Cardiac fibroblast (primary cell): ENCODE results near the gene DSE.

Experiments
- DNase-seq, 2 donors: peaks; one replicate each; pipeline versions ENCODE4 v3.0.0 to v3.0.0-alpha.2; 2010; ENCODE audit warnings: low read depth in 2 of 2
- H3K4me3 ChIP-seq, 2 donors: replicated peaks in 1 of 2; 1 replicate in 1 of 2; 2 replicates in 1 of 2; pipeline ENCODE4 v1.5.1; 2011; ENCODE audit warnings: low read depth in 2 of 2, low read length in 2 of 2, mild to moderate bottlenecking in 2 of 2, moderate library complexity in 1 of 2
- TF ChIP-seq, protein P1 (sequence below): IDR thresholded peaks from one replicate; pipeline ENCODE4 v1.5.1; 2011; ENCODE audit warnings: low read depth, mild to moderate bottlenecking, low read length, inconsistent platforms

Gene DSE

DNA sequence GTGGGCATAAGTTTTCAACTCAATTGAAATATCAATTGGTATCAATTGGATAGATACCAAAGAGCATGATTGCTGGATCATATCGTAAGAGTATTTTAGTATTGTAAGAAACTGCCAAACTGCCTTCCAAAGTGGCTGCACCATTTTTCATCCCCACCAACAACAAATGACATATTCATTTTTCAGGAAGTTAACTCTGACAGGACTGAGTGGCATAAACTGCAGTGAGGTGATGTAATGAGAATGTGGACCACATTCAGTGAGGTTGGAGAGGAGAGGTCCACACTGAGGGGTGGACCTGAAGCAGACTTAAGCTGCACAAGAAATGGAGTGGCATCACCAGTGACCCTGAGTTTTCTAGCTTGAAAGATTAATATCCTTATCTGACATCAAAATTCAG lies 78.8 kb downstream of the DSE start:
- no peak overlapping the region for H3K4me3 ChIP-seq
- no peak for DNase-seq
- TF ChIP-seq, protein P1, sequence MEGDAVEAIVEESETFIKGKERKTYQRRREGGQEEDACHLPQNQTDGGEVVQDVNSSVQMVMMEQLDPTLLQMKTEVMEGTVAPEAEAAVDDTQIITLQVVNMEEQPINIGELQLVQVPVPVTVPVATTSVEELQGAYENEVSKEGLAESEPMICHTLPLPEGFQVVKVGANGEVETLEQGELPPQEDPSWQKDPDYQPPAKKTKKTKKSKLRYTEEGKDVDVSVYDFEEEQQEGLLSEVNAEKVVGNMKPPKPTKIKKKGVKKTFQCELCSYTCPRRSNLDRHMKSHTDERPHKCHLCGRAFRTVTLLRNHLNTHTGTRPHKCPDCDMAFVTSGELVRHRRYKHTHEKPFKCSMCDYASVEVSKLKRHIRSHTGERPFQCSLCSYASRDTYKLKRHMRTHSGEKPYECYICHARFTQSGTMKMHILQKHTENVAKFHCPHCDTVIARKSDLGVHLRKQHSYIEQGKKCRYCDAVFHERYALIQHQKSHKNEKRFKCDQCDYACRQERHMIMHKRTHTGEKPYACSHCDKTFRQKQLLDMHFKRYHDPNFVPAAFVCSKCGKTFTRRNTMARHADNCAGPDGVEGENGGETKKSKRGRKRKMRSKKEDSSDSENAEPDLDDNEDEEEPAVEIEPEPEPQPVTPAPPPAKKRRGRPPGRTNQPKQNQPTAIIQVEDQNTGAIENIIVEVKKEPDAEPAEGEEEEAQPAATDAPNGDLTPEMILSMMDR = no peak

DNA sequence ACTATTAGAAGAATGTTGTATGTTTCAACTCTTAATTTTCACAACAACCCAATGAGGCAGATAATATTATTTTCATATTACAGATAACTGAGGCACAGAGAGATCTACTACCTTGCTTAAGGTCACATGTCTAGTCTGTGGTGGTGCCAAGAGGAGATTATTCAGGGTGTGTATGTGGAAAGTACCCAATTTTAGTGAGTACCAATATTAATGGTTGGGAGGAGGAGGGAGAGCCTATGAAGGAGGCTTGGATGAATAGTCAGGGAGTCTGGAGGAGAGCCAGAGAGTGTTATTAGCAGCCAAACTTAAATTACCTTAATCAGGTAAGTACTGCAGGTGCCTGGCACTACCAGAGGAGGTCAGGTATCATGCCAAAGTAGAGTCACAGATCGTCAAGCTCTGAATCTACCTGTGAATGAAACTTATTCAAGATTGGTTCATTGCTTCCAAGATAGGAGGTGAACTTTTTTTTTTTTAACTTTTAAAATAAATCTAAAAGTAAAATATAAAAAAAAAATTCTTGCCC lies 79.5 kb downstream of the DSE start:
- DNase-seq = no peak
- TF ChIP-seq, protein P1 = no peak
- H3K4me3 ChIP-seq = no peak overlapping the region

DNA sequence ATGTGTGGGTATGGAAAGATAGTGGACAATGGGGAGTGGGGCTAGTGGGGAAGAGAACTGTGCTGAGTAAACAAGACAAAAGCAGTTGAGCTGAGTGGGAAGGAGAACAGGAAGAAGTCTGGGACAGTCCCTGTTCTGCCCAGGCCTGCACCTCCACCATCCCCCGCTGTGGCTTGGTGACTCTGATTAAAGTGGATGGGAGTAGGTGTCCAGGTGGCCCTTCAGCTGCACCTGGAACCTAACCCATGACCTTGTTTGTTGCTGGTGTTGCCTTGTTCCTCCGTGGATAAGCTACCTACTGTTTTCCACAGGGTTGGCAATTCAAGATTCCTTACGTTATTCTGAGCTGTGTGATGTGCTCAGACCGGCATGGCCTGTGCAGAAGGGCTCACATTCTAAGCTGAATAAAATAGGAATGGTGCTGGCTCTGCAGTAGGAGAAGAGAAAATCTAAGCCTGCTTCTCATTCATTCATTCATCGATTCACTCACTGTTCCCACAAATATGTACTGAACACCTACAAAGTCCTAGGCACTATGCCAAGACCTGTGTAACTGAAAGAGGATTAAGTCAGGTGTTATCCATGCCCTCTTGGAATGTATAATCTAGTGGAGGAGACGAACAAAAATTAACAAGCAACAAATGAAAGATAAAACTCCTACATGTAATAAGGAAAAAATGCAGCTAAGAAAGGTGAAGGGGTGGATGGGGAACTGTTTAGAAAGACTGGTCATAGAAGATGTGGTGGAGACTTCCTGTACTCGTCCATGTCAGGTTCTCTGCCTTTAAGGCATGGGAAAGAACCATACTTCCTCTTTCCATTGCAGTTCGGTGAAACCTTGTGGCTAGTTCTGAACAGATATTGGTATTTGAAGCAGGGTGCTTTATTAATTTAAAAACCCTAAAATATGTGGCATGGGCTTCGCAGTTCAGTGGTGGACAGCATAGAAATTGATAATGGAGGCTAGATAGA lies 80.3 kb downstream of the DSE start:
- TF ChIP-seq, protein P1 = no peak
- DNase-seq = no peak
- H3K4me3 ChIP-seq = no peak overlapping the region

DNA sequence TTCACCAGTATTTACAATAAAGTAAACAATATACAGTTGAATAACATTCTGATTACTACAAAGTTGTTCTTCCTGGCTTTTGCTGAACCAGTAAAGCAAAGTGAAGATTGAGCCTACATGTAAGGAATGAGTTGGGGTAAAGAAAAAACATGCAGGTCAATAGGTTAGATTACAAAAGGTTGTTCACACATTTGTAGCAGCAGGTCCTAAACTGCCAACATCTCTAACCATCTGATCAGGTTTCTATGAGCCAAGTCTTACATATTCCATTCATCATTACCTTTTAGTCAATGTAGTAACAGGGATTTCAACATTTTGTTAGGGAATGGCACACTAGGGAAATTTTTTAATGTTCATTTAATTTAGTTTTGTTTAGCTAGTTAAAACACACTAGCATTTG lies 81.2 kb downstream of the DSE start:
- TF ChIP-seq, protein P1 = no peak
- no peak overlapping the region for H3K4me3 ChIP-seq
- DNase-seq = no peak

DNA sequence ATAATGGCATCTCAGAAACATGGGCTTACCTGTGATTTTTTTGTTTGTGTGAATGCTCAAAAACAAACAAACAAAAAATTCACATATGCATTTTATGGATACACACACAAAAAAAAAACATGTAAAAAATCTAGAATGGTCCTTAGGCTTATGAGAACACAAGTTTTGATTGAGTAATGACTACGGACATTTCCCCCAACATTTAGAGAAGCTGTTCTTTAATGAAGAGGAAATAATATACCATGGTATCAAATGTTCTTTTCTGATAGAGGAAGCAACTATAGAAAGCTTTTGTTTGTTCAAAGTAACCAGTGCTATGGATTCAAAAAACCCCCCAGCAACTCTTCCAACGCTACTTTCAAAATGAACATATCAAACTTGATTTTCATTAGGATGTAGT lies 81.8 kb downstream of the DSE start:
- TF ChIP-seq, protein P1 = no peak
- DNase-seq = no peak
- H3K4me3 ChIP-seq = no peak overlapping the region

DNA sequence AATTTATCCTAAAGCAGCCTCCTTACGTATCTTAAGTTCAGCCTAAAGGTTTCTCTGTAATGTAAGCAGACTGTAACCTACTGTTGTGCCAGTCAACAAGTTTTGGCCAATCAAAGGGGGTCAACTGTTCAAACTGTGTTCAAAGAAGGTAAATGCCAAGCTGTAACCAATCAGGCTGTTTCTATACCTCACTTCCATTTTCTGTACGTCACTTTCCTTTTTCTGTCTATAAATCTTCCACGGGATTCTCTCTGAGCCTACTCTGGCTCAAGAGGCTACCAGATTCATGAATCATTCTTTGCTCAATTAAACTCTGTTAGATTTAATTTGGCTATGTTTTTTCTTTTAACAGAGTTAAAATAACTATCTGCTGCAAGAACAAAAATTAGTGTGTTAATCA lies 85.4 kb downstream of the DSE start:
- H3K4me3 ChIP-seq = no peak overlapping the region
- TF ChIP-seq, protein P1 = no peak
- no peak for DNase-seq
